ENCODE results near the gene MTURN. TPM values are rescaled to one million over a fixed set of nuclear protein-coding genes. Genes with fewer than 3 reads are reported as not detected.

MTURN gene
- total RNA-seq, 1 experiment from 2014 or later: 7.5 TPM

DNA sequence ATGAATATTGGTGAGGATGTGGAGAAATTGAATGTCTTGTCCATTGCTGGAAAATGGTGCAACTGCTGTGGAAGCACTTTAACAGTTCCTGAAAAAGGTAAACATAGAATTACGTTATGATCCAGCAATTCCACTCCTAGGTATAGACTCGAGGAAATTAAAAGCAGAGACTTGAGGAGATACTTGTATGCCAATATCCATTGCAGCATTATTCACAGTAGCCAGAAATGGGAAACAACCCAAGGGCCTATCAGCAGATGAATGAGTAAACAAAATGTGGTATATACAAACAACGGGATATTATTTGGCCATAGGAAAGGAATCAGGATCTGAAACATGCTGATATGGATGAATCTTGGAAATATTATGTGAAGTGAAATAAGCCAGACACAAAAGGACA lies 32.5 kb upstream of the MTURN start:
- no peak overlapping the region for H3K4me3 Mint-ChIP-seq (ENCODE audit: unreplicated experiment)
- DNase-seq (ENCODE audit: unreplicated experiment): no peak
- POLR2A ChIA-PET: no interaction called here

DNA sequence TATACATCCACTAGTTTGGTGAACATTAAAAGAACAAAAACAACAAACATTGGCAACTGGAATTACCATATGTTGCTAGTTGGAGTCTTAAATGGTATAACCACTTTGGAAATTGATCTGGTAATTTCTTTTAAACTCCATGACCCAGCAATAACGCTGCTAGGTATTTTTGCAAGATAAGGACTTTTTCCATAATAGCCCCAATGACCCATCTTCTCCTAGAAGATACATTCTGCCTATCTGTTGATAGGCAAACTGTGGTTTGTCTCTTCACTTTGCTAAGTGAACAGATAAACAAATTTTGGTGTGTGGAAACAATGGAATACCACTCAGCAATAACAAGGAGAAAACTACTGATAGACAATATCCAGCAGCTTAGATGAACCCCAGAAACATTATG lies 30.6 kb upstream of the MTURN start:
- no peak for TF ChIP-seq CTCF (IDR thresholded peaks at IDR 0.05; ENCODE audit: unreplicated experiment)
- CTCF ChIA-PET: interaction anchor here (0.9 to 1.1 kb wide), 2 partner anchors 10 to 30 kb away, joined by 3 to 4 read pairs; no protein-coding TSS in a partner anchor
- no peaks in the 10 kb centered on the region for H3K36me3 Mint-ChIP-seq (ENCODE audit: insufficient read depth, unreplicated experiment)
- BruUV-seq (replicated peaks): no TSS peak
- no peaks in the 10 kb centered on the region for H3K9me3 Mint-ChIP-seq (ENCODE audit: unreplicated experiment)
- POLR2A ChIA-PET: interaction anchor here (0.9 to 1.1 kb wide), 2 partner anchors 12 to 13 kb away, joined by 4 to 5 read pairs; no protein-coding TSS in a partner anchor
- H3K27me3 Mint-ChIP-seq (ENCODE audit: insufficient read depth, unreplicated experiment): no peaks in the 10 kb centered on the region
- H3K27ac Mint-ChIP-seq (ENCODE audit: low read depth, unreplicated experiment): no peak overlapping the region
- intact Hi-C loops (cut with micrococcal nuclease): no loop called here
- no peaks in the 10 kb centered on the region for H3K4me1 Mint-ChIP-seq (ENCODE audit: insufficient read depth, unreplicated experiment)
- H3K4me3 Mint-ChIP-seq (ENCODE audit: unreplicated experiment): no peak overlapping the region
- DNase-seq (ENCODE audit: unreplicated experiment): no peak

More for the DNA sequence above, 32.5 kb upstream of the MTURN start:
- CTCF ChIA-PET: no interaction called here
- H3K27me3 Mint-ChIP-seq (ENCODE audit: insufficient read depth, unreplicated experiment): no peaks in the 10 kb centered on the region
- no peak for TF ChIP-seq CTCF (IDR thresholded peaks at IDR 0.05; ENCODE audit: unreplicated experiment)
- H3K27ac Mint-ChIP-seq (ENCODE audit: low read depth, unreplicated experiment): no peak overlapping the region
- H3K4me1 Mint-ChIP-seq (ENCODE audit: insufficient read depth, unreplicated experiment): no peaks in the 10 kb centered on the region
- H3K36me3 Mint-ChIP-seq (ENCODE audit: insufficient read depth, unreplicated experiment): no peaks in the 10 kb centered on the region
- intact Hi-C loops (cut with micrococcal nuclease): no loop called here
- H3K9me3 Mint-ChIP-seq (ENCODE audit: unreplicated experiment): peaks cover 5% of the 10 kb centered on the region
- BruUV-seq (replicated peaks): no TSS peak

DNA sequence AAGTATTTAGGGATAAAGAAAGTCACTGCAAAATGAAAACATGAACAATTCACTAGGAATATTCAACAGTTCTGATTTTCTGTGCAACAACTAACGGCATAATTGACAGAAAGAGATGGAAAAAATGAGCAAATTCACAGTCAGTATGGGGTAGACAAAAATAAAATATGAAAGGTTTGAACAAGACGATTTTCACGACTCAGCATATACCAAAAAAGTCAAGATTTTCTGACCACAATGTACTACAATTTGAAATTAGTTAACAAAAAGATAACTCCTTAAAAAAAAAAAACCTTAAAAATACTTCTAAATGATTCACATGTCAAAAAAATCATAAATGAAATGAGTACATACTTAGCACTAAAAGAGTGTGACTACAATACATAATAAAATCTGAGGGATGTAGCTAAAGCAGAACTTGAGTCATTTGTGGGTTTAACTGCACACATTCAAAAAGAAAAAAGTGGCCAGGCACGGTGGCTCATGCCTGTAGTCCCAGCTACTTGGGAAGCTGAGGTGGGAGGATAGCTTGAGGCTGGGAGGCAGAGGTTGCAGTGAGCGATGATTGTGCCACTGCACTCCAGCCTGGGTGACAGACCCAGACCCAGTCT lies 22.6 kb upstream of the MTURN start:
- no peak for DNase-seq (ENCODE audit: unreplicated experiment)
- intact Hi-C loops (cut with micrococcal nuclease): no loop called here
- ChIA-PET POLR2A (no interaction called here), CTCF (interaction anchor here (0.7 kb wide), 1 partner anchor 224 kb away, joined by 4 read pairs; no protein-coding TSS in a partner anchor)
- TF ChIP-seq CTCF (IDR thresholded peaks at IDR 0.05; ENCODE audit: unreplicated experiment): no peak
- H3K27me3 Mint-ChIP-seq (ENCODE audit: insufficient read depth, unreplicated experiment): no peaks in the 10 kb centered on the region
- no peaks in the 10 kb centered on the region for H3K36me3 Mint-ChIP-seq (ENCODE audit: insufficient read depth, unreplicated experiment)
- H3K9me3 Mint-ChIP-seq (ENCODE audit: unreplicated experiment): peaks cover 18% of the 10 kb centered on the region
- H3K4me1 Mint-ChIP-seq (ENCODE audit: insufficient read depth, unreplicated experiment): no peaks in the 10 kb centered on the region
- H3K4me3 Mint-ChIP-seq (ENCODE audit: unreplicated experiment): no peak overlapping the region
- H3K27ac Mint-ChIP-seq (ENCODE audit: low read depth, unreplicated experiment): no peak overlapping the region
- no TSS peak for BruUV-seq (replicated peaks)

- CTCF ChIA-PET: no interaction called here
Measured at GRCh38 chr7:30113144-30113543, 21.6 kb upstream of the MTURN start.

More at GRCh38 chr7:30113144-30113543, 21.6 kb upstream of the MTURN start:
- peaks cover 18% of the 10 kb centered on the region for H3K9me3 Mint-ChIP-seq (ENCODE audit: unreplicated experiment)
- no peak for DNase-seq (ENCODE audit: unreplicated experiment)
- H3K36me3 Mint-ChIP-seq (ENCODE audit: insufficient read depth, unreplicated experiment): no peaks in the 10 kb centered on the region
- TF ChIP-seq CTCF (IDR thresholded peaks at IDR 0.05; ENCODE audit: unreplicated experiment): no peak
- H3K4me1 Mint-ChIP-seq (ENCODE audit: insufficient read depth, unreplicated experiment): no peaks in the 10 kb centered on the region
- BruUV-seq (replicated peaks): no TSS peak
- intact Hi-C loops (cut with micrococcal nuclease): no loop called here
- H3K27me3 Mint-ChIP-seq (ENCODE audit: insufficient read depth, unreplicated experiment): no peaks in the 10 kb centered on the region
- no peak overlapping the region for H3K27ac Mint-ChIP-seq (ENCODE audit: low read depth, unreplicated experiment)
- H3K4me3 Mint-ChIP-seq (ENCODE audit: unreplicated experiment): no peak overlapping the region
- POLR2A ChIA-PET: interaction anchor here (1.5 kb wide), 1 partner anchor 11 kb away, joined by 3 read pairs; no protein-coding TSS in a partner anchor
